Neutrophil (primary cell): ENCODE measurements around the gene PLEKHG3.

Experiments
- H3K27ac ChIP-seq: fragments of 200-600 bp; sonication (generic); 2 replicates; pipeline ENCODE4 v1.5.1; 2016; ENCODE audit warnings: mild to moderate bottlenecking, moderate library complexity
- H3K27me3 ChIP-seq: fragments of 200-600 bp; sonication (generic); 2 replicates; pipeline ENCODE4 v1.6.0; 2016; ENCODE audit warnings: mild to moderate bottlenecking
- H3K36me3 ChIP-seq: fragments of 200-600 bp; sonication (generic); 2 replicates; pipeline ENCODE4 v1.5.1; 2017
- H3K4me1 ChIP-seq, 2 experiments: fragments of 200-600 bp in 1 of 2; sonication (generic) in 1 of 2; 1 replicate in 1 of 2; 2 replicates in 1 of 2; pipeline versions ENCODE4 v1.5.1 to v1.6.1; 2013 to 2016; ENCODE audit warnings: low read depth in 1 of 2, low read length in 1 of 2, mild to moderate bottlenecking in 1 of 2, moderate library complexity in 1 of 2; ENCODE audit not compliant: control insufficient read depth in 1 of 2, insufficient read depth in 1 of 2
- H3K4me3 ChIP-seq, 2 experiments: fragments of 200-600 bp in 1 of 2; sonication (generic) in 1 of 2; 1 replicate in 1 of 2; 2 replicates in 1 of 2; pipeline ENCODE4 v1.5.1; 2013 to 2016; ENCODE audit warnings: low read depth in 1 of 2, low read length in 1 of 2, mild to moderate bottlenecking in 1 of 2, moderate library complexity in 1 of 2
- H3K9me3 ChIP-seq: fragments of 200-600 bp; sonication (generic); 2 replicates; pipeline ENCODE4 v1.5.1; 2016
- CTCF ChIP-seq: fragments of 200-600 bp; sonication (generic); IDR thresholded peaks from 2 replicates; pipeline ENCODE4 v1.5.1; 2016; ENCODE audit warnings: antibody characterized with exemption

The PLEKHG3 gene

GRCh38 chr14:64753999-64754398, 49.8 kb downstream of the PLEKHG3 start:
- Histone ChIP-seq H3K4me3 (no peak overlapping the region), H3K4me1 (peaks cover 13 to 24% of the 10 kb centered on the region in 2 experiments), H3K27ac (no peak overlapping the region), H3K9me3 (no peaks in the 10 kb centered on the region), H3K36me3 (peaks cover 22% of the 10 kb centered on the region), H3K27me3 (no peaks in the 10 kb centered on the region)
- no peak for TF ChIP-seq CTCF

- Histone ChIP-seq H3K36me3 (peaks cover 15% of the 10 kb centered on the region), H3K27ac (peak overlapping the region; percentile 29), H3K4me1 (peaks cover 14 to 24% of the 10 kb centered on the region in 2 experiments)
Measured at GRCh38 chr14:64754685-64755084, 50.5 kb downstream of the PLEKHG3 start.

GRCh38 chr14:64755781-64756221, 51.6 kb downstream of the PLEKHG3 start:
- no peak for TF ChIP-seq CTCF
- H3K4me1 ChIP-seq: peaks cover 18 to 32% of the 10 kb centered on the region in 2 experiments
- peak overlapping the region; percentile 56 for H3K27ac ChIP-seq
- H3K9me3 ChIP-seq: no peaks in the 10 kb centered on the region
- peaks cover 2% of the 10 kb centered on the region for H3K27me3 ChIP-seq
- H3K36me3 ChIP-seq: peaks cover 6% of the 10 kb centered on the region
- H3K4me3 ChIP-seq: no peak overlapping the region

More at GRCh38 chr14:64754685-64755084, 50.5 kb downstream of the PLEKHG3 start:
- H3K4me3 ChIP-seq: no peak overlapping the region
- TF ChIP-seq CTCF: no peak
- H3K9me3 ChIP-seq: no peaks in the 10 kb centered on the region
- no peaks in the 10 kb centered on the region for H3K27me3 ChIP-seq

- no peaks in the 10 kb centered on the region for H3K9me3 ChIP-seq
- no peaks in the 10 kb centered on the region for H3K36me3 ChIP-seq
- TF ChIP-seq CTCF: no peak
- peak overlapping the region; percentile 56 for H3K27ac ChIP-seq
- peaks cover 12% of the 10 kb centered on the region for H3K27me3 ChIP-seq
- peaks cover 18 to 32% of the 10 kb centered on the region in 2 experiments for H3K4me1 ChIP-seq
- H3K4me3 ChIP-seq: no peak overlapping the region
Measured at GRCh38 chr14:64756712-64757111, 52.5 kb downstream of the PLEKHG3 start.

GRCh38 chr14:64757601-64758000, 53.4 kb downstream of the PLEKHG3 start:
- Histone ChIP-seq H3K27ac (no peak overlapping the region), H3K36me3 (no peaks in the 10 kb centered on the region), H3K4me1 (peaks cover 18 to 32% of the 10 kb centered on the region in 2 experiments), H3K27me3 (peaks cover 20% of the 10 kb centered on the region), H3K4me3 (no peak overlapping the region), H3K9me3 (no peaks in the 10 kb centered on the region)
- TF ChIP-seq CTCF: no peak
